ENCODE measurements around the gene TPRG1. TPM values are rescaled to one million over a fixed set of nuclear protein-coding genes. Genes with fewer than 3 reads are reported as not detected.

Gene TPRG1
- total and polyA plus RNA-seq, 2 donors (not counting 1 experiment from before 2014, with no cell fraction given), result 0.47 to 0.99 TPM

DNA sequence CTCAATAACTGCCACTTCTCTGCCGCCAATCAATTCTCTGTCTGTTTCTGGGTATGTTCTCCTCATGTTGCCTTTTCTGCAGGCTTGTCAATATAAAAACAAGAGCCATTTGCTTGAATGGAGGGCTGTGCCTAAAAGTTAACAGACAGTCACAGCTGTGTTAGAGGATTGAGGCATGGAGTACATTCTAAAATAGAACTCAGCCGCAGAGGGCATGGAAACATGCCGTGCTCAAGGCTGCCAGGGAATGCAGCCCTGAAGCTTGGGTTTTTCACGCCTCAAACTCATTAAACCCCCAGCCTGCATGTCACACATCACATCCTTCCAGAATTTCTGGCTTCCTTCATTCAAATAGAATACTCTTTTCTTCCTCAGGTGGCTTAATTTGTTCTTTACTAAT lies 166.6 kb downstream of the TPRG1 start:
- Histone ChIP-seq H3K27me3 (ENCODE audit: control insufficient read depth, insufficient read depth, low read length) (no peaks in the 10 kb centered on the region), H3K27ac (ENCODE audit: insufficient read depth, low read length) (no peak overlapping the region), H3K79me2 (ENCODE audit: control insufficient read depth, insufficient read depth, low read length) (no peaks in the 10 kb centered on the region), H3K4me3 (replicated peaks in 1 of 4; ENCODE audit: control extremely low read depth in 1 of 4, insufficient read depth in 1 of 4, low read depth in 3 of 4, low read length in 4 of 4) (no peak overlapping the region), H2AFZ (ENCODE audit: low read length) (no peak overlapping the region), H3K4me2 (ENCODE audit: extremely low read depth, insufficient read depth, low read length) (no peak overlapping the region), H3K4me1 (ENCODE audit: control insufficient read depth, extremely low read depth, insufficient read depth, low read length) (no peaks in the 10 kb centered on the region), H3K36me3 (ENCODE audit: control insufficient read depth, insufficient read depth, low read length) (no peaks in the 10 kb centered on the region), H3K9me3 (ENCODE audit: control insufficient read depth, insufficient read depth, low read depth, low read length) (no peaks in the 10 kb centered on the region), H3K9ac (ENCODE audit: insufficient read depth, low read length) (no peak overlapping the region), H4K20me1 (ENCODE audit: control insufficient read depth, extremely low read depth, insufficient read depth, low read length) (no peaks in the 10 kb centered on the region)
- DNase-seq (ENCODE audit: low read depth in 2 of 2), result no peak
- TF ChIP-seq, protein P1, sequence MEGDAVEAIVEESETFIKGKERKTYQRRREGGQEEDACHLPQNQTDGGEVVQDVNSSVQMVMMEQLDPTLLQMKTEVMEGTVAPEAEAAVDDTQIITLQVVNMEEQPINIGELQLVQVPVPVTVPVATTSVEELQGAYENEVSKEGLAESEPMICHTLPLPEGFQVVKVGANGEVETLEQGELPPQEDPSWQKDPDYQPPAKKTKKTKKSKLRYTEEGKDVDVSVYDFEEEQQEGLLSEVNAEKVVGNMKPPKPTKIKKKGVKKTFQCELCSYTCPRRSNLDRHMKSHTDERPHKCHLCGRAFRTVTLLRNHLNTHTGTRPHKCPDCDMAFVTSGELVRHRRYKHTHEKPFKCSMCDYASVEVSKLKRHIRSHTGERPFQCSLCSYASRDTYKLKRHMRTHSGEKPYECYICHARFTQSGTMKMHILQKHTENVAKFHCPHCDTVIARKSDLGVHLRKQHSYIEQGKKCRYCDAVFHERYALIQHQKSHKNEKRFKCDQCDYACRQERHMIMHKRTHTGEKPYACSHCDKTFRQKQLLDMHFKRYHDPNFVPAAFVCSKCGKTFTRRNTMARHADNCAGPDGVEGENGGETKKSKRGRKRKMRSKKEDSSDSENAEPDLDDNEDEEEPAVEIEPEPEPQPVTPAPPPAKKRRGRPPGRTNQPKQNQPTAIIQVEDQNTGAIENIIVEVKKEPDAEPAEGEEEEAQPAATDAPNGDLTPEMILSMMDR (conservative IDR thresholded peaks at IDR 0.05 in 1 of 2, IDR thresholded peaks at IDR 0.05 in 1 of 2; ENCODE audit: low read depth in 1 of 2, low read length in 2 of 2), result no peak

DNA sequence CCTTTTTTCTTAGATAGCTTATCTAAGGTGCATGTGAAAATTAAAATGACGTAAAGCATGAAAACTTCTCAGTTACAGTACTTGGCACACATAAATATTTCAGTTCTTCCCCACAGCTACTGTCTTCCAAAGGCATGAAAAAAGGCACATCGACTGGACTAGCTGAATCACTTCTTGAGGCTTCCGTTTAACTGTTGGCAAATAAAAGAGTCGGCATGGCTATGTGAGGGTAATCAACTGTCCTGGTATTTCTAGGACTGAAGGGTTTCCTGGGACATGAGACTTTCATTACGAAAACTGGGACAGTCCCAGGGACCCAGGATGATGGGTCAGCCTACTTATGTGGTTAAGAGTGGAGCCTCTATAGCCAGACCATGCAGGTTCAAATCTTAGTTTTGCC lies 168.2 kb downstream of the TPRG1 start:
- no peak for TF ChIP-seq EZH2 (IDR thresholded peaks at IDR 0.05; ENCODE audit: low read length, missing control alignments)
- TF ChIP-seq, protein P1 (conservative IDR thresholded peaks at IDR 0.05 in 1 of 2, IDR thresholded peaks at IDR 0.05 in 1 of 2; ENCODE audit: low read depth in 1 of 2, low read length in 2 of 2), result no peak
- no peaks in the 10 kb centered on the region for H4K20me1 ChIP-seq (ENCODE audit: control insufficient read depth, extremely low read depth, insufficient read depth, low read length)
- no peak overlapping the region for H2AFZ ChIP-seq (ENCODE audit: low read length)
- no peak overlapping the region for H3K9ac ChIP-seq (ENCODE audit: insufficient read depth, low read length)
- H3K4me3 ChIP-seq (replicated peaks in 1 of 4; ENCODE audit: control extremely low read depth in 1 of 4, insufficient read depth in 1 of 4, low read depth in 3 of 4, low read length in 4 of 4), result no peak overlapping the region
- no peak for DNase-seq (ENCODE audit: low read depth in 2 of 2)
- H3K36me3 ChIP-seq (ENCODE audit: control insufficient read depth, insufficient read depth, low read length), result no peaks in the 10 kb centered on the region
- no peak overlapping the region for H3K4me2 ChIP-seq (ENCODE audit: extremely low read depth, insufficient read depth, low read length)
- no peaks in the 10 kb centered on the region for H3K27me3 ChIP-seq (ENCODE audit: control insufficient read depth, insufficient read depth, low read length)
- H3K79me2 ChIP-seq (ENCODE audit: control insufficient read depth, insufficient read depth, low read length), result no peaks in the 10 kb centered on the region
- no peak overlapping the region for H3K27ac ChIP-seq (ENCODE audit: insufficient read depth, low read length)
- H3K9me3 ChIP-seq (ENCODE audit: control insufficient read depth, insufficient read depth, low read depth, low read length), result no peaks in the 10 kb centered on the region
- H3K4me1 ChIP-seq (ENCODE audit: control insufficient read depth, extremely low read depth, insufficient read depth, low read length), result no peaks in the 10 kb centered on the region

DNA sequence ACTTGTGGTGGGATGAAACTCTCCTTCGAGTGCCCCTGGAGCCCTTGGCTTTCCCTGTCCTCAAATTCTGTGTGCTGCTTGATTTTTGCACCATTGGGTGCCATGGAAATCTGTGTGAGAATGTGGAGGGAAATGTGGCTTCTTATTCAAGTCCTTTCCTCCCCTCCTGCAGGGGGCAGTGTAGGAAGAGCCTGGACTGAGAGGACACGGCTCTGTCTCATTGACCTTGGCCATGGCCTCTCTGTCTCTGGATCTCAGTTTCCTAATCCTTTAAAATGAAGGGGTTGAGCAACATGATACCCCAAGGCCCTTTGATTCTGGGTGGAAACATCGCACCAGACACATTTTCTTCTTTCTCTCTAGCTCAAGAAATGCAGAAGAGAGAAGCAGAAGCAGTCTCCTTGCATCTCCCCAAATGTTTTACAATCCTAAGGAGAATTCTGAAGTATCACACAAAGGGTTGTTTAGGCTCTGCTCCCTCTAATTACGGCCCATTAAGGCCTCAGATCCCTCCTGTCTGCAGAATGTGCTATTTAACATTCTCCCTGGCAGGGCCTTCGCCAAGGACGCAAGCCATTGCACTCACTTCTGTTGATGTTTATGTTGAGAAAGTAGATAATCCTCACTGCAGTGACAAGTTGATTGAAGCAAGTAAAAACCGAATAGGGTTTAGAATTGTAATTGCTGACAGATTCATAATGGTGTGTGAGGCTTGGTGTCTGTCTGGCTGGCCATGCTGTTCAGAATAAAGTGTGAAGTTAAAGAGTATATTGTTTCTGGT lies 169.1 kb downstream of the TPRG1 start:
- Histone ChIP-seq H3K4me1 (ENCODE audit: control insufficient read depth, extremely low read depth, insufficient read depth, low read length) (no peaks in the 10 kb centered on the region), H3K27me3 (ENCODE audit: control insufficient read depth, insufficient read depth, low read length) (no peaks in the 10 kb centered on the region), H3K4me2 (ENCODE audit: extremely low read depth, insufficient read depth, low read length) (no peak overlapping the region), H3K27ac (ENCODE audit: insufficient read depth, low read length) (no peak overlapping the region), H3K36me3 (ENCODE audit: control insufficient read depth, insufficient read depth, low read length) (no peaks in the 10 kb centered on the region), H4K20me1 (ENCODE audit: control insufficient read depth, extremely low read depth, insufficient read depth, low read length) (no peaks in the 10 kb centered on the region), H3K4me3 (replicated peaks in 1 of 4; ENCODE audit: control extremely low read depth in 1 of 4, insufficient read depth in 1 of 4, low read depth in 3 of 4, low read length in 4 of 4) (no peak overlapping the region), H2AFZ (ENCODE audit: low read length) (no peak overlapping the region), H3K9ac (ENCODE audit: insufficient read depth, low read length) (no peak overlapping the region), H3K9me3 (ENCODE audit: control insufficient read depth, insufficient read depth, low read depth, low read length) (no peaks in the 10 kb centered on the region), H3K79me2 (ENCODE audit: control insufficient read depth, insufficient read depth, low read length) (no peaks in the 10 kb centered on the region)
- DNase-seq (ENCODE audit: low read depth in 2 of 2), result no peak
- TF ChIP-seq EZH2 (IDR thresholded peaks at IDR 0.05; ENCODE audit: low read length, missing control alignments), result no peak
- TF ChIP-seq, protein P1 (conservative IDR thresholded peaks at IDR 0.05 in 1 of 2, IDR thresholded peaks at IDR 0.05 in 1 of 2; ENCODE audit: low read depth in 1 of 2, low read length in 2 of 2), result peak in 1 of 2 donors; percentile 26

Measured in fibroblast of lung (primary cell).